KG1 (cell line): ENCODE results near the gene DDX52.
"Not testable (repeated sequence)": the region's sequence is repeated elsewhere in the genome, so short reads cannot be mapped to it uniquely, and the experiment has no call there.

Experiments used
- DNase-seq: peaks from one replicate; lab custom pipeline; 2025; lab: John Stamatoyannopoulos, UW

The DDX52 gene

GRCh38 chr17:37643118-37643766, at the start of gene DDX52:
DDX52 (minus strand) TSS chr17:37643446; CDS start chr17:37643420, 26 bp downstream.
- DNase-seq = peak; percentile 81

GRCh38 chr17:37691807-37692206, 48.6 kb upstream of the DDX52 start:
- DNase-seq = no peak

GRCh38 chr17:37689317-37689716, 46.1 kb upstream of the DDX52 start:
- DNase-seq = no peak

GRCh38 chr17:37683454-37683984, 40.3 kb upstream of the DDX52 start:
- DNase-seq = no peak

- DNase-seq = no peak
These were observed 38.8 kb upstream of the DDX52 start for GRCh38 chr17:37682007-37682406.

- DNase-seq = not testable (repeated sequence)
These were observed 36.7 kb upstream of the DDX52 start for GRCh38 chr17:37679995-37680394.

- no peak for DNase-seq
These were observed 34.8 kb upstream of the DDX52 start for GRCh38 chr17:37678036-37678435.

GRCh38 chr17:37677021-37677420, 33.8 kb upstream of the DDX52 start:
- no peak for DNase-seq

- DNase-seq = no peak
These were observed 33.1 kb upstream of the DDX52 start for GRCh38 chr17:37676115-37676925.

GRCh38 chr17:37674511-37674910, 31.3 kb upstream of the DDX52 start:
- no peak for DNase-seq

- no peak for DNase-seq
These were observed 30.1 kb upstream of the DDX52 start for GRCh38 chr17:37673386-37673785.

GRCh38 chr17:37672548-37673078, 29.4 kb upstream of the DDX52 start:
- DNase-seq = no peak

GRCh38 chr17:37671824-37672547, 28.7 kb upstream of the DDX52 start:
- DNase-seq = no peak

- no peak for DNase-seq
These were observed 28.0 kb upstream of the DDX52 start for GRCh38 chr17:37671028-37671823.

GRCh38 chr17:37667039-37667438, 23.8 kb upstream of the DDX52 start:
- DNase-seq = no peak

- DNase-seq = no peak
These were observed 21.0 kb upstream of the DDX52 start for GRCh38 chr17:37664214-37664613.

GRCh38 chr17:37662353-37662752, 19.1 kb upstream of the DDX52 start:
- no peak for DNase-seq

GRCh38 chr17:37661400-37662014, 18.3 kb upstream of the DDX52 start:
- no peak for DNase-seq

- no peak for DNase-seq
These were observed 16.7 kb upstream of the DDX52 start for GRCh38 chr17:37659925-37660324.

- DNase-seq = no peak
These were observed 14.0 kb upstream of the DDX52 start for GRCh38 chr17:37657202-37657601.

- no peak for DNase-seq
These were observed 8.6 kb upstream of the DDX52 start for GRCh38 chr17:37651849-37652248.
